SK-N-SH (cell line): ENCODE results near the gene DPH7. TPM values are rescaled to one million over a fixed set of nuclear protein-coding genes. Genes with fewer than 3 reads are reported as not detected.

ENCODE experiments used
- CTCF ChIA-PET: fragments of 300-600, 350-600 bp; formaldehyde crosslinking; extraction: SDS; loops from one replicate; lab custom pipeline; 2021; lab: Yijun Ruan, JAX
- POLR2A ChIA-PET: fragments of 350-600 bp; sonication (Branson Sonifier 250); formaldehyde crosslinking; extraction: SDS; loops from one replicate; lab custom pipeline; 2020; ENCODE audit warnings: antibody characterized with exemption, inconsistent platforms; lab: Yijun Ruan, JAX
- DNase-seq: peaks from one replicate; pipeline ENCODE4 v3.0.0; 2012
- H2AFZ ChIP-seq: fragments of 200-600 bp; sonication (generic); 2 replicates; pipeline ENCODE4 v1.8.1; 2016; ENCODE audit warnings: antibody characterized with exemption, mild to moderate bottlenecking, low read depth
- H3F3A ChIP-seq: fragments of 200-600 bp; sonication (generic); replicated peaks from 2 replicates; pipeline ENCODE3; 2016; ENCODE audit warnings: antibody characterized with exemption, mild to moderate bottlenecking; ENCODE audit not compliant: insufficient read depth
- H3K27ac ChIP-seq, 2 experiments: fragments of 200-500 bp in 1 of 2; fragments of 200-600 bp in 1 of 2; sonication (Bioruptor generic) in 1 of 2; sonication (generic), shearing (Covaris generic) in 1 of 2; 2 replicates each; pipeline versions ENCODE4 v1.5.1 to v1.6.1; 2014 to 2016; ENCODE audit warnings: low read depth in 2 of 2, inconsistent platforms in 1 of 2, low read length in 1 of 2, mild to moderate bottlenecking in 1 of 2, mixed read lengths in 1 of 2
- H3K27me3 ChIP-seq: fragments of 200-600 bp; sonication (generic), shearing (Covaris generic); 2 replicates; pipeline ENCODE4 v1.6.1; 2016; ENCODE audit warnings: mixed run types; ENCODE audit not compliant: insufficient read depth
- H3K36me3 ChIP-seq, 2 experiments: fragments of 200-500 bp in 1 of 2; fragments of 200-600 bp in 1 of 2; sonication (Bioruptor generic) in 1 of 2; sonication (generic) in 1 of 2; replicated peaks in 1 of 2; 2 replicates each; pipeline versions ENCODE3 to v1.5.1; 2014 to 2016; ENCODE audit warnings: low read length in 1 of 2, mild to moderate bottlenecking in 1 of 2; ENCODE audit not compliant: insufficient read depth in 2 of 2, control insufficient read depth in 1 of 2
- H3K4me1 ChIP-seq, 2 experiments: fragments of 200-500 bp in 1 of 2; fragments of 200-600 bp in 1 of 2; sonication (Bioruptor generic) in 1 of 2; sonication (generic), shearing (Covaris generic) in 1 of 2; 2 replicates each; pipeline versions ENCODE4 v1.5.1 to v1.6.1; 2014 to 2016; ENCODE audit warnings: low read depth in 1 of 2, low read length in 1 of 2, mixed run types in 1 of 2; ENCODE audit not compliant: insufficient read depth in 2 of 2, control insufficient read depth in 1 of 2
- H3K4me2 ChIP-seq: fragments of 200-600 bp; sonication (generic), shearing (Covaris generic); 2 replicates; pipeline ENCODE4 v1.6.1; 2017; ENCODE audit warnings: mixed run types
- H3K4me3 ChIP-seq, 2 experiments: fragments of 200-500 bp in 1 of 2; fragments of 200-600 bp in 1 of 2; sonication (Bioruptor generic) in 1 of 2; sonication (generic), shearing (Covaris generic) in 1 of 2; 2 replicates each; pipeline versions ENCODE4 v1.5.1 to v1.8.1; 2014 to 2016; ENCODE audit warnings: low read depth in 2 of 2, inconsistent platforms in 1 of 2, low read length in 1 of 2, mild to moderate bottlenecking in 1 of 2, mixed read lengths in 1 of 2, moderate library complexity in 1 of 2
- H3K79me2 ChIP-seq: fragments of 200-600 bp; sonication (generic); 2 replicates; pipeline ENCODE4 v1.8.1; 2017; ENCODE audit warnings: mild to moderate bottlenecking; ENCODE audit not compliant: insufficient read depth
- H3K9ac ChIP-seq: fragments of 200-600 bp; sonication (generic); 2 replicates; pipeline ENCODE4 v1.6.1; 2017; ENCODE audit warnings: mixed run types
- H3K9me2 ChIP-seq: fragments of 200-600 bp; sonication (generic); 2 replicates; pipeline ENCODE4 v1.6.1; 2017; ENCODE audit warnings: mixed run types
- H3K9me3 ChIP-seq: fragments of 200-600 bp; sonication (generic); 2 replicates; pipeline ENCODE4 v1.6.1; 2017; ENCODE audit warnings: mixed run types, mild to moderate bottlenecking, moderate library complexity
- H4K20me1 ChIP-seq: fragments of 200-600 bp; sonication (generic); 2 replicates; pipeline ENCODE4 v1.6.1; 2017; ENCODE audit warnings: mild to moderate bottlenecking, mixed run types; ENCODE audit not compliant: insufficient read depth
- CHD2 ChIP-seq: fragments of 150-350 bp; IDR thresholded peaks from 2 replicates; pipeline ENCODE4 v1.6.1; 2018; ENCODE audit warnings: low read length; ENCODE audit not compliant: partially characterized antibody
- ELF1 ChIP-seq: IDR thresholded peaks from 2 replicates; pipeline ENCODE4 v1.4.0; 2012
- EP300 ChIP-seq, 2 experiments: IDR thresholded peaks; 2 replicates each; pipeline versions ENCODE4 v1.4.0 to v1.6.1; 2012; ENCODE audit warnings: borderline replicate concordance in 1 of 2, low read depth in 1 of 2, low read length in 1 of 2
- FOSL2 ChIP-seq: IDR thresholded peaks from 2 replicates; pipeline ENCODE4 v1.4.0; 2012; ENCODE audit warnings: low read depth, mild to moderate bottlenecking, moderate library complexity, borderline replicate concordance
- FOXJ3 ChIP-seq: sonication (generic); formaldehyde crosslinking; IDR thresholded peaks from 2 replicates; pipeline ENCODE4 v1.5.1; 2020; ENCODE audit warnings: mild to moderate bottlenecking, missing genetic modification reagents
- FOXM1 ChIP-seq: IDR thresholded peaks from 2 replicates; pipeline ENCODE4 v1.4.0; 2012; ENCODE audit warnings: low read depth, mild to moderate bottlenecking
- GABPA ChIP-seq: IDR thresholded peaks from 2 replicates; pipeline ENCODE4 v1.4.0; 2012; ENCODE audit warnings: low read depth, mild to moderate bottlenecking
- GATA2 ChIP-seq: sonication (generic); formaldehyde crosslinking; IDR thresholded peaks from 2 replicates; pipeline ENCODE4 v1.5.0; 2020; ENCODE audit warnings: mild to moderate bottlenecking, missing genetic modification reagents
- JUND ChIP-seq: IDR thresholded peaks from 2 replicates; pipeline ENCODE4 v1.4.0; 2012
- MEF2A ChIP-seq: IDR thresholded peaks from 2 replicates; pipeline ENCODE4 v1.4.0; 2012; ENCODE audit warnings: low read depth, borderline replicate concordance
- MXI1 ChIP-seq: IDR thresholded peaks from 2 replicates; pipeline ENCODE4 v1.6.1; 2012; ENCODE audit warnings: mild to moderate bottlenecking, low read depth, low read length, improper control_type of control experiment
- NFIC ChIP-seq: IDR thresholded peaks from 2 replicates; pipeline ENCODE4 v1.4.0; 2012; ENCODE audit warnings: borderline replicate concordance
- NRF1 ChIP-seq: IDR thresholded peaks from 2 replicates; pipeline ENCODE4 v1.6.1; 2012; ENCODE audit warnings: low read depth, mild to moderate bottlenecking, low read length
- POLR2AphosphoS5 ChIP-seq: IDR thresholded peaks from 2 replicates; pipeline ENCODE4 v1.6.1; 2012; ENCODE audit warnings: low read depth, low read length
- RAD21 ChIP-seq: IDR thresholded peaks from 2 replicates; pipeline ENCODE4 v1.6.1; 2012; ENCODE audit warnings: mild to moderate bottlenecking, low read length
- RCOR1 ChIP-seq: fragments of 150-350 bp; IDR thresholded peaks from 2 replicates; pipeline ENCODE4 v1.6.1; 2017; ENCODE audit warnings: antibody characterized with exemption, low read length
- RFX5 ChIP-seq: IDR thresholded peaks from 2 replicates; pipeline ENCODE4 v1.6.1; 2012; ENCODE audit warnings: mild to moderate bottlenecking, improper control_type of control experiment, low read length
- RXRA ChIP-seq: IDR thresholded peaks from 2 replicates; pipeline ENCODE4 v1.4.0; 2012; ENCODE audit warnings: low read depth, mild to moderate bottlenecking, borderline replicate concordance
- SIN3A ChIP-seq: IDR thresholded peaks from 2 replicates; pipeline ENCODE4 v1.6.1; 2012; ENCODE audit warnings: low read depth, mild to moderate bottlenecking, low read length, moderate library complexity, borderline replicate concordance
- SMC3 ChIP-seq: IDR thresholded peaks from 2 replicates; pipeline ENCODE4 v1.6.1; 2012; ENCODE audit warnings: low read depth, low read length, improper control_type of control experiment
- TAF1 ChIP-seq: IDR thresholded peaks from 2 replicates; pipeline ENCODE4 v1.6.1; 2012; ENCODE audit warnings: low read depth, mild to moderate bottlenecking, low read length, moderate library complexity, borderline replicate concordance
- TCF12 ChIP-seq: IDR thresholded peaks from 2 replicates; pipeline ENCODE4 v1.4.0; 2012
- TEAD4 ChIP-seq: IDR thresholded peaks from 2 replicates; pipeline ENCODE4 v1.4.0; 2012; ENCODE audit warnings: mild to moderate bottlenecking, borderline replicate concordance; ENCODE audit not compliant: insufficient read depth
- USF1 ChIP-seq: IDR thresholded peaks from 2 replicates; pipeline ENCODE4 v1.4.0; 2012; ENCODE audit warnings: low read depth, borderline replicate concordance
- YY1 ChIP-seq: IDR thresholded peaks from 2 replicates; pipeline ENCODE4 v1.4.0; 2012; ENCODE audit warnings: low read depth, mild to moderate bottlenecking
- WGBS: methylation state at CpG from one replicate; pipeline ENCODE4 v1.1.6; 2017; ENCODE audit warnings: low lambda C conversion rate; 5-methylcytosine and 5-hydroxymethylcytosine counted together
- polyA plus RNA-seq, 3 experiments: library from polyadenylated mRNA; depleted of rRNA; stranded (reverse); fragments of >200 nt; gene quantifications; 2 replicates each; pipeline ENCODE4 v1.2.3, GENCODE V29; 2012
- TF ChIP-seq, protein P1 (sequence below): fragments of 200-600 bp; sonication (generic); IDR thresholded peaks from 2 replicates; pipeline ENCODE4 v1.6.1; 2017; ENCODE audit warnings: antibody characterized with exemption, mild to moderate bottlenecking, moderate library complexity
- TF ChIP-seq, protein P2 (sequence below): fragments of 150-350 bp; IDR thresholded peaks from 2 replicates; pipeline ENCODE4 v1.6.1; 2016; ENCODE audit warnings: mild to moderate bottlenecking, low read depth, low read length
- TF ChIP-seq, protein P3 (sequence below): IDR thresholded peaks from 2 replicates; pipeline ENCODE4 v1.4.0; 2012; ENCODE audit warnings: low read depth, borderline replicate concordance
- TF ChIP-seq, protein P4 (sequence below): IDR thresholded peaks from 2 replicates; pipeline ENCODE4 v1.4.0; 2012; ENCODE audit warnings: low read depth

Gene DPH7
- 59.9 and 84.3 TPM in 2 replicates for polyA plus RNA-seq (2012; rRNA removed)
- polyA plus RNA-seq (2012; cell fraction: cytosol; rRNA removed), result 19.4 and 28.3 TPM in 2 replicates
- 390 and 417 TPM in 2 replicates for polyA plus RNA-seq (2012; cell fraction: nucleus; rRNA removed)

GRCh38 chr9:137578518-137579258 lies at the start of gene DPH7:
Gene DPH7 (minus strand): TSS chr9:137578925. CDS start chr9:137578777, 148 bp downstream.
- ChIA-PET POLR2A (no interaction called here), CTCF (interaction anchor here (0.7 to 4.0 kb wide), 17 partner anchors 8 to 325 kb away, joined by 3 to 27 read pairs (median 3); partner anchors contain the start of genes EHMT1, MRPL41 and ZMYND19)
- Histone ChIP-seq H3K4me2 (peak within 1 kb of the TSS; percentile 93), H3K9me3 (no peaks in the 10 kb centered on the region), H3K4me1 (peaks cover 6 to 14% of the 10 kb centered on the region in 2 experiments; a peak in 3 of 4 replicates), H3K27ac (peak within 1 kb of the TSS; percentile 68 to 89), H3K27me3 (no peaks in the 10 kb centered on the region), H3K79me2 (peaks cover 48% of the 10 kb centered on the region), H3F3A (peaks cover 3% of the 10 kb centered on the region), H3K36me3 (peaks cover 11 to 54% of the 10 kb centered on the region in 2 experiments), H4K20me1 (0 out of 2 replicates have a peak, but pooled peaks cover 7% of the 10 kb centered on the region), H3K9me2 (no peaks in the 10 kb centered on the region), H2AFZ (peak within 1 kb of the TSS; percentile 65; the same call in 1 of the 2 replicates), H3K4me3 (peak within 1 kb of the TSS; percentile 95 to 97), H3K9ac (peak within 1 kb of the TSS; percentile 85)
- peak; percentile 100 for DNase-seq
- 21% methylated on average over 34 of the region's 82 CpGs for WGBS
- TF ChIP-seq, protein P1, sequence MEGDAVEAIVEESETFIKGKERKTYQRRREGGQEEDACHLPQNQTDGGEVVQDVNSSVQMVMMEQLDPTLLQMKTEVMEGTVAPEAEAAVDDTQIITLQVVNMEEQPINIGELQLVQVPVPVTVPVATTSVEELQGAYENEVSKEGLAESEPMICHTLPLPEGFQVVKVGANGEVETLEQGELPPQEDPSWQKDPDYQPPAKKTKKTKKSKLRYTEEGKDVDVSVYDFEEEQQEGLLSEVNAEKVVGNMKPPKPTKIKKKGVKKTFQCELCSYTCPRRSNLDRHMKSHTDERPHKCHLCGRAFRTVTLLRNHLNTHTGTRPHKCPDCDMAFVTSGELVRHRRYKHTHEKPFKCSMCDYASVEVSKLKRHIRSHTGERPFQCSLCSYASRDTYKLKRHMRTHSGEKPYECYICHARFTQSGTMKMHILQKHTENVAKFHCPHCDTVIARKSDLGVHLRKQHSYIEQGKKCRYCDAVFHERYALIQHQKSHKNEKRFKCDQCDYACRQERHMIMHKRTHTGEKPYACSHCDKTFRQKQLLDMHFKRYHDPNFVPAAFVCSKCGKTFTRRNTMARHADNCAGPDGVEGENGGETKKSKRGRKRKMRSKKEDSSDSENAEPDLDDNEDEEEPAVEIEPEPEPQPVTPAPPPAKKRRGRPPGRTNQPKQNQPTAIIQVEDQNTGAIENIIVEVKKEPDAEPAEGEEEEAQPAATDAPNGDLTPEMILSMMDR, result peak; percentile 84
- TF ChIP-seq, protein P2, sequence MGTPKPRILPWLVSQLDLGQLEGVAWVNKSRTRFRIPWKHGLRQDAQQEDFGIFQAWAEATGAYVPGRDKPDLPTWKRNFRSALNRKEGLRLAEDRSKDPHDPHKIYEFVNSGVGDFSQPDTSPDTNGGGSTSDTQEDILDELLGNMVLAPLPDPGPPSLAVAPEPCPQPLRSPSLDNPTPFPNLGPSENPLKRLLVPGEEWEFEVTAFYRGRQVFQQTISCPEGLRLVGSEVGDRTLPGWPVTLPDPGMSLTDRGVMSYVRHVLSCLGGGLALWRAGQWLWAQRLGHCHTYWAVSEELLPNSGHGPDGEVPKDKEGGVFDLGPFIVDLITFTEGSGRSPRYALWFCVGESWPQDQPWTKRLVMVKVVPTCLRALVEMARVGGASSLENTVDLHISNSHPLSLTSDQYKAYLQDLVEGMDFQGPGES, result no peak
- TF ChIP-seq ELF1 (peak; percentile 54; the same call in 1 of the 2 replicates), FOSL2 (no peak), POLR2AphosphoS5 (peak; percentile 78), RFX5 (no peak), SIN3A (no peak), RXRA (no peak), MEF2A (no peak), TAF1 (peak; percentile 69; the same call in 1 of the 2 replicates), SMC3 (no peak), TCF12 (no peak; the same call in 1 of the 2 replicates), FOXJ3 (CRISPR knock-in tag) (no peak), RCOR1 (0 out of 2 replicates have a peak, but pooled peaks have one; percentile 19), GATA2 (CRISPR knock-in tag) (no peak), YY1 (peak; percentile 32; the same call in 1 of the 2 replicates), JUND (no peak), CHD2 (peak; percentile 95), NRF1 (peak; percentile 22; the same call in 1 of the 2 replicates), TEAD4 (no peak), RAD21 (0 out of 2 replicates have a peak, but pooled peaks have one; percentile 7), GABPA (peak; percentile 95), FOXM1 (no peak), USF1 (no peak), EP300 (IDR thresholded peaks at IDR 0.05; ENCODE audit: borderline replicate concordance in 1 of 2, low read depth in 1 of 2, low read length in 1 of 2) (no peak), MXI1 (peak; percentile 59), NFIC (peak; percentile 11; the same call in 1 of the 2 replicates)
- TF ChIP-seq, protein P3, sequence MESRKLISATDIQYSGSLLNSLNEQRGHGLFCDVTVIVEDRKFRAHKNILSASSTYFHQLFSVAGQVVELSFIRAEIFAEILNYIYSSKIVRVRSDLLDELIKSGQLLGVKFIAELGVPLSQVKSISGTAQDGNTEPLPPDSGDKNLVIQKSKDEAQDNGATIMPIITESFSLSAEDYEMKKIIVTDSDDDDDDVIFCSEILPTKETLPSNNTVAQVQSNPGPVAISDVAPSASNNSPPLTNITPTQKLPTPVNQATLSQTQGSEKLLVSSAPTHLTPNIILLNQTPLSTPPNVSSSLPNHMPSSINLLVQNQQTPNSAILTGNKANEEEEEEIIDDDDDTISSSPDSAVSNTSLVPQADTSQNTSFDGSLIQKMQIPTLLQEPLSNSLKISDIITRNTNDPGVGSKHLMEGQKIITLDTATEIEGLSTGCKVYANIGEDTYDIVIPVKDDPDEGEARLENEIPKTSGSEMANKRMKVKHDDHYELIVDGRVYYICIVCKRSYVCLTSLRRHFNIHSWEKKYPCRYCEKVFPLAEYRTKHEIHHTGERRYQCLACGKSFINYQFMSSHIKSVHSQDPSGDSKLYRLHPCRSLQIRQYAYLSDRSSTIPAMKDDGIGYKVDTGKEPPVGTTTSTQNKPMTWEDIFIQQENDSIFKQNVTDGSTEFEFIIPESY, result no peak
- TF ChIP-seq, protein P4, sequence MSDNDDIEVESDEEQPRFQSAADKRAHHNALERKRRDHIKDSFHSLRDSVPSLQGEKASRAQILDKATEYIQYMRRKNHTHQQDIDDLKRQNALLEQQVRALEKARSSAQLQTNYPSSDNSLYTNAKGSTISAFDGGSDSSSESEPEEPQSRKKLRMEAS, result no peak; the same call in 1 of the 2 replicates
